ENCODE data around the gene GLYR1.

The GLYR1 gene

GRCh38 chr16:4846503-4846900 lies 586 bp downstream of the GLYR1 start:
- peak in 1 of 2 donors; percentile 21 for DNase-seq

GRCh38 chr16:4840984-4841383 lies 6.1 kb downstream of the GLYR1 start:
- DNase-seq: no peak

GRCh38 chr16:4839942-4840341 lies 7.1 kb downstream of the GLYR1 start:
- no peak for DNase-seq

GRCh38 chr16:4837733-4838501 lies 9.2 kb downstream of the GLYR1 start:
- DNase-seq: no peak

GRCh38 chr16:4836727-4837126 lies 10.4 kb downstream of the GLYR1 start:
- DNase-seq: no peak

- DNase-seq: no peak
Observed at GRCh38 chr16:4833584-4833983, 13.5 kb downstream of the GLYR1 start.

GRCh38 chr16:4832698-4833343 lies 14.3 kb downstream of the GLYR1 start:
- no peak for DNase-seq

GRCh38 chr16:4831616-4832015 lies 15.5 kb downstream of the GLYR1 start:
- DNase-seq: no peak

GRCh38 chr16:4830408-4830807 lies 16.7 kb downstream of the GLYR1 start:
- no peak for DNase-seq

GRCh38 chr16:4828567-4829321 lies 18.3 kb downstream of the GLYR1 start:
- DNase-seq: no peak

GRCh38 chr16:4826980-4827379 lies 20.1 kb downstream of the GLYR1 start:
- no peak for DNase-seq

- DNase-seq: no peak
Observed at GRCh38 chr16:4826526-4826925, 20.6 kb downstream of the GLYR1 start.

GRCh38 chr16:4825196-4825595 lies 21.9 kb downstream of the GLYR1 start:
- DNase-seq: no peak

GRCh38 chr16:4820652-4821051 lies 26.4 kb downstream of the GLYR1 start:
- no peak for DNase-seq

- no peak for DNase-seq
Observed at GRCh38 chr16:4814542-4815173, 32.4 kb downstream of the GLYR1 start.

GRCh38 chr16:4814046-4814445 lies 33.0 kb downstream of the GLYR1 start:
- DNase-seq: no peak

- no peak for DNase-seq
Observed at GRCh38 chr16:4813251-4814003, 33.7 kb downstream of the GLYR1 start.

- no peak for DNase-seq
Observed at GRCh38 chr16:4811773-4812172, 35.3 kb downstream of the GLYR1 start.

GRCh38 chr16:4811242-4811641 lies 35.8 kb downstream of the GLYR1 start:
- DNase-seq: no peak

- no peak for DNase-seq
Observed at GRCh38 chr16:4806280-4806679, 40.8 kb downstream of the GLYR1 start.

- DNase-seq: no peak
Observed at GRCh38 chr16:4805231-4805630, 41.9 kb downstream of the GLYR1 start.

All from hippocampal formation (tissue), 2 donors.